H1 (cell line): ENCODE measurements around the gene TYRO3. TPM values are rescaled to one million over a fixed set of nuclear protein-coding genes. Genes with fewer than 3 reads are reported as not detected.

Experiments used
- CTCF ChIA-PET: fragments of 300-600 bp; sonication (Branson Sonifier 250); formaldehyde crosslinking; loops from one replicate; lab custom pipeline; 2021; ENCODE audit not compliant: partially characterized antibody; lab: Charles Lee
- POLR2A ChIA-PET: fragments of 300-600 bp; sonication (Branson Sonifier 250); formaldehyde crosslinking; loops from one replicate; lab custom pipeline; 2021; ENCODE audit warnings: inconsistent platforms; ENCODE audit not compliant: partially characterized antibody; lab: Charles Lee
- DNase-seq, 2 experiments: peaks; one replicate each; pipeline versions ENCODE4 v3.0.0 to v3.0.0-alpha.2; 2010 to 2022; ENCODE audit warnings: low spot score in 2 of 2, low read depth in 1 of 2, mixed read lengths in 1 of 2
- FAIRE-seq: peaks from 2 replicates; lab custom pipeline; 2011; peaks lifted over from hg19 to GRCh38; lab: Jason Lieb, UNC
- H2AFZ ChIP-seq: 2 replicates; pipeline ENCODE4 v1.8.1; 2012; ENCODE audit warnings: low read length, inconsistent platforms
- H2AK5ac ChIP-seq: 2 replicates; pipeline ENCODE4 v1.6.1; 2013; ENCODE audit warnings: low read depth, low read length
- H2BK120ac ChIP-seq: replicated peaks from 2 replicates; pipeline ENCODE3; 2013; ENCODE audit warnings: low read depth, low read length, inconsistent platforms
- H2BK12ac ChIP-seq: 2 replicates; pipeline ENCODE4 v1.6.1; 2013; ENCODE audit warnings: low read depth, low read length
- H2BK15ac ChIP-seq: 2 replicates; pipeline ENCODE4 v1.6.1; 2013; ENCODE audit warnings: low read length
- H2BK20ac ChIP-seq: 2 replicates; pipeline ENCODE4 v1.6.1; 2013; ENCODE audit warnings: low read length
- H2BK5ac ChIP-seq: 2 replicates; pipeline ENCODE4 v1.6.1; 2013; ENCODE audit warnings: low read depth, low read length
- H3K14ac ChIP-seq: 2 replicates; pipeline ENCODE4 v1.6.1; 2013; ENCODE audit warnings: inconsistent platforms; ENCODE audit not compliant: insufficient read length
- H3K18ac ChIP-seq: 2 replicates; pipeline ENCODE4 v1.6.1; 2013; ENCODE audit warnings: low read length; ENCODE audit errors: extremely low read depth
- H3K23ac ChIP-seq: 2 replicates; pipeline ENCODE4 v1.6.1; 2013; ENCODE audit warnings: inconsistent platforms; ENCODE audit not compliant: insufficient read length
- H3K23me2 ChIP-seq: 2 replicates; pipeline ENCODE4 v1.6.1; 2013; ENCODE audit warnings: low read depth, low read length
- H3K27ac ChIP-seq: 2 replicates; pipeline ENCODE4 v1.6.1; 2011; ENCODE audit warnings: low read depth, low read length, inconsistent platforms
- H3K27me3 ChIP-seq, 4 experiments: replicated peaks in 1 of 4; 1 replicate in 1 of 4; 2 replicates in 3 of 4; pipeline versions ENCODE4 v1.6.1 to v1.8.1; 2011 to 2013; ENCODE audit warnings: low read length in 3 of 4, mild to moderate bottlenecking in 3 of 4, inconsistent platforms in 2 of 4, mixed read lengths in 2 of 4, moderate library complexity in 1 of 4; ENCODE audit not compliant: control insufficient read depth in 3 of 4, insufficient read depth in 3 of 4; ENCODE audit errors: extremely low read depth in 1 of 4
- H3K36me3 ChIP-seq, 4 experiments: 2 replicates each; pipeline versions ENCODE4 v1.6.1 to v1.8.1; 2011 to 2013; ENCODE audit warnings: mild to moderate bottlenecking in 4 of 4, low read length in 3 of 4, moderate library complexity in 2 of 4, control low read depth in 1 of 4, inconsistent platforms in 1 of 4; ENCODE audit not compliant: insufficient read depth in 4 of 4, control insufficient read depth in 2 of 4
- H3K4ac ChIP-seq: replicated peaks from 2 replicates; pipeline ENCODE3; 2013; ENCODE audit warnings: low read length, low read depth, mixed read lengths, inconsistent platforms; ENCODE audit not compliant: insufficient read length
- H3K4me1 ChIP-seq, 4 experiments: replicated peaks in 1 of 4; 1 replicate in 1 of 4; 2 replicates in 3 of 4; pipeline versions ENCODE4 v1.6.1 to v1.8.1; 2011 to 2013; ENCODE audit warnings: low read length in 3 of 4, inconsistent platforms in 2 of 4, mixed read lengths in 1 of 4; ENCODE audit not compliant: insufficient read depth in 4 of 4, control insufficient read depth in 3 of 4
- H3K4me2 ChIP-seq, 2 experiments: 2 replicates each; pipeline versions ENCODE4 v1.6.1 to v1.8.1; 2011 to 2013; ENCODE audit warnings: low read depth in 2 of 2, low read length in 2 of 2, control low read depth in 1 of 2, inconsistent platforms in 1 of 2, mild to moderate bottlenecking in 1 of 2; ENCODE audit not compliant: insufficient read depth in 1 of 2
- H3K4me3 ChIP-seq, 4 experiments: fragments of 200-600, 300-600 bp in 1 of 4; sonication (generic), shearing (Covaris generic), sonication (Bioruptor Twin) in 1 of 4; 2 replicates each; pipeline versions ENCODE4 v1.5.1 to v1.8.1; 2011 to 2016; ENCODE audit warnings: low read length in 4 of 4, low read depth in 3 of 4, control low read depth in 2 of 4, inconsistent platforms in 2 of 4, mild to moderate bottlenecking in 2 of 4, mixed read lengths in 1 of 4, moderate library complexity in 1 of 4; ENCODE audit not compliant: insufficient read depth in 2 of 4; ENCODE audit errors: extremely low read depth in 1 of 4
- H3K56ac ChIP-seq: replicated peaks from 2 replicates; pipeline ENCODE3; 2013; ENCODE audit warnings: low read depth, mild to moderate bottlenecking, mixed read lengths, low read length, inconsistent platforms; ENCODE audit not compliant: insufficient read length
- H3K79me1 ChIP-seq: 2 replicates; pipeline ENCODE4 v1.6.1; 2013; ENCODE audit warnings: low read depth, low read length, control low read depth
- H3K79me2 ChIP-seq, 2 experiments: 2 replicates each; pipeline versions ENCODE4 v1.6.1 to v1.8.1; 2012 to 2013; ENCODE audit warnings: low read length in 2 of 2, mild to moderate bottlenecking in 2 of 2, inconsistent platforms in 1 of 2; ENCODE audit not compliant: insufficient read depth in 2 of 2, control insufficient read depth in 1 of 2
- H3K9ac ChIP-seq, 4 experiments: replicated peaks in 1 of 4; 1 replicate in 1 of 4; 2 replicates in 3 of 4; pipeline versions ENCODE4 v1.6.1 to v1.8.1; 2011 to 2013; ENCODE audit warnings: low read depth in 3 of 4, low read length in 3 of 4, control low read depth in 2 of 4, mild to moderate bottlenecking in 2 of 4, moderate library complexity in 2 of 4, inconsistent platforms in 1 of 4; ENCODE audit errors: extremely low read depth in 1 of 4
- H3K9me3 ChIP-seq, 2 experiments: 2 replicates each; pipeline versions ENCODE4 v1.6.1 to v1.8.1; 2012 to 2013; ENCODE audit warnings: mild to moderate bottlenecking in 2 of 2, moderate library complexity in 2 of 2, control low read depth in 1 of 2, inconsistent platforms in 1 of 2, low read depth in 1 of 2, low read length in 1 of 2, mixed read lengths in 1 of 2; ENCODE audit not compliant: insufficient read depth in 2 of 2
- H4K20me1 ChIP-seq, 2 experiments: replicated peaks in 1 of 2; 2 replicates each; pipeline versions ENCODE3 to v1.8.1; 2011 to 2013; ENCODE audit warnings: inconsistent platforms in 2 of 2, low read length in 2 of 2, mild to moderate bottlenecking in 1 of 2; ENCODE audit not compliant: insufficient read depth in 2 of 2, control insufficient read depth in 1 of 2
- H4K5ac ChIP-seq: 2 replicates; pipeline ENCODE4 v1.6.1; 2013; ENCODE audit warnings: low read length, low read depth, mixed read lengths, inconsistent platforms; ENCODE audit not compliant: insufficient read length
- H4K8ac ChIP-seq: 2 replicates; pipeline ENCODE4 v1.8.0; 2013; ENCODE audit warnings: mild to moderate bottlenecking, moderate library complexity, low read length, inconsistent platforms; ENCODE audit not compliant: insufficient read depth; ENCODE audit errors: extremely low read depth
- H4K91ac ChIP-seq: replicated peaks from 2 replicates; pipeline ENCODE3; 2013; ENCODE audit warnings: low read length, mixed read lengths, inconsistent platforms; ENCODE audit not compliant: insufficient read length
- ATF3 ChIP-seq: IDR thresholded peaks from 2 replicates; pipeline ENCODE4 v1.6.1; 2011; ENCODE audit warnings: low read depth, mild to moderate bottlenecking, low read length; ENCODE audit not compliant: insufficient read depth
- BRCA1 ChIP-seq: IDR thresholded peaks from 2 replicates; pipeline ENCODE4 v1.6.1; 2012; ENCODE audit warnings: low read depth, low read length, improper control_type of control experiment
- FOSL1 ChIP-seq: IDR thresholded peaks from 2 replicates; pipeline ENCODE4 v1.6.1; 2011; ENCODE audit warnings: mild to moderate bottlenecking, low read depth, low read length, moderate library complexity; ENCODE audit not compliant: insufficient read depth
- GABPA ChIP-seq: IDR thresholded peaks from 2 replicates; pipeline ENCODE4 v1.6.1; 2011; ENCODE audit warnings: mild to moderate bottlenecking, low read length, moderate library complexity, borderline replicate concordance; ENCODE audit not compliant: insufficient read depth
- HDAC6 ChIP-seq: IDR thresholded peaks from one replicate; pipeline ENCODE4 v1.7.1; 2012; ENCODE audit warnings: low read depth, mild to moderate bottlenecking, inconsistent platforms, low read length, moderate library complexity
- SIN3A ChIP-seq, 2 experiments: IDR thresholded peaks in 1 of 2; conservative IDR thresholded peaks in 1 of 2; 2 replicates each; pipeline ENCODE4 v1.6.1; 2011 to 2012; ENCODE audit warnings: low read length in 2 of 2, improper control_type of control experiment in 1 of 2, low read depth in 1 of 2, mild to moderate bottlenecking in 1 of 2
- SIRT6 ChIP-seq: IDR thresholded peaks from one replicate; pipeline ENCODE4 v1.7.1; 2012; ENCODE audit warnings: low read length, inconsistent platforms
- SIX5 ChIP-seq: IDR thresholded peaks from 2 replicates; pipeline ENCODE4 v1.6.1; 2011; ENCODE audit warnings: mild to moderate bottlenecking, low read depth, low read length
- YY1 ChIP-seq: IDR thresholded peaks from 2 replicates; pipeline ENCODE4 v1.6.1; 2011; ENCODE audit warnings: low read depth, mild to moderate bottlenecking, low read length
- ZNF274 ChIP-seq: IDR thresholded peaks from 2 replicates; pipeline ENCODE4 v1.7.0; 2012; ENCODE audit warnings: low read length, borderline replicate concordance; ENCODE audit errors: extremely low read depth
- WGBS, 2 experiments: shearing (Covaris generic) in 1 of 2; methylation state at CpG; one replicate each; pipeline versions ENCODE4 v1.1.6 to v1.1.7; 2013 to 2015; ENCODE audit warnings: low lambda C conversion rate in 2 of 2, mixed read lengths in 2 of 2, inconsistent platforms in 1 of 2, low coverage in 1 of 2, missing lambda C conversion rate in 1 of 2; ENCODE audit not compliant: insufficient replicate concordance in 2 of 2, insufficient coverage in 1 of 2, insufficient read length in 1 of 2; ENCODE audit errors: extremely low coverage in 1 of 2, missing lambda C conversion rate in 1 of 2; 5-methylcytosine and 5-hydroxymethylcytosine counted together
- polyA plus RNA-seq, 7 experiments: library from polyadenylated mRNA; depleted of rRNA in 3 of 7; stranded (reverse) in 5 of 7; unstranded in 2 of 7; fragments of >200 nt in 5 of 7; fragments of 200-250 nt in 2 of 7; gene quantifications; 1 replicate in 5 of 7; 2 replicates in 1 of 7; 4 replicates in 1 of 7; pipeline versions ENCODE4 v1.2.1 to v1.2.3, GENCODE V29; 2011 to 2013; ENCODE audit warnings: missing spikeins in 2 of 7, mixed read lengths in 2 of 7
- total RNA-seq: library from RNA; stranded (reverse); fragmentation: NEBNext Ultra II Directional; extraction: Animal tissue kit (Norgen Biotek cat#: 25700); gene quantifications from 2 replicates; pipeline ENCODE4 v1.2.1, GENCODE V29; 2021

The TYRO3 gene
- total and polyA plus RNA-seq, 2 of the 8 experiments (the other 6 are each of a cell fraction or from before 2014, with no cell fraction given), result 82.7 to 98.8 TPM

DNA sequence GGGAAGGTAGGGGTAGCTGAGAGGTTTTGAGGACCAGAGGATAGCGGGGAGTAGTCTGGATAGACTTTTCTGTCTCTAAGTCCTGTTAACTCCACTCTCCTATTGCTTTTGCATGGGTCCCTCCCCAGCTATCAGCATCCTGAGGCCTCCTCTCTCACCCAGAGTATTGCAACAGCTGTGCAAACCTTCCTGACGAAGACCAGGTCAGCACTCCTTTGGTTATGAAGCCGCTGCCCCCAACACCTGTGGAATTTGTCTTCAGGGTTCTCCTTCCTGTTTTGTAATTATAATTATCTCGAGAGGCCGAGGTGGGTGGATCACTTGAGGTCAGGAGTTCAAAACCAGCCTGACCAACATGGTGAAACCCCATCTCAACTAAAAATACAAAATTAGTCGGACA, 24.8 kb downstream of the TYRO3 start:
- Histone ChIP-seq H3K4ac (no peak overlapping the region), H3K79me1 (no peaks in the 10 kb centered on the region), H3K9me3 (no peaks in the 10 kb centered on the region), H2BK15ac (no peak overlapping the region), H4K5ac (no peak overlapping the region), H2BK120ac (no peak overlapping the region), H3K4me1 (peaks cover 0 to 8% (median 3%) of the 10 kb centered on the region in 4 experiments; a peak in 4 of 7 replicates), H3K23me2 (no peaks in the 10 kb centered on the region; the same call in 1 of the 2 replicates), H4K8ac (no peak overlapping the region), H3K23ac (no peak overlapping the region), H4K91ac (no peak overlapping the region), H4K20me1 (no peaks in the 10 kb centered on the region), H3K4me2 (no peak overlapping the region), H3K56ac (no peak overlapping the region), H2AK5ac (no peak overlapping the region), H3K4me3 (no peak overlapping the region), H3K14ac (no peak overlapping the region), H2AFZ (no peak overlapping the region), H2BK5ac (no peak overlapping the region), H3K36me3 (peaks cover 0 to 1% (median under 1%) of the 10 kb centered on the region in 4 experiments; a peak in 4 of 8 replicates), H3K9ac (no peak overlapping the region), H2BK20ac (no peak overlapping the region), H3K18ac (no peak overlapping the region), H2BK12ac (no peak overlapping the region), H3K79me2 (no peaks in the 10 kb centered on the region), H3K27me3 (no peaks in the 10 kb centered on the region), H3K27ac (no peak overlapping the region)
- WGBS, 2 experiments, result 92% methylated on average over 6 of the region's 6 CpGs; no CpG with 5 or more reads in 1 of the 2 experiments
- CTCF ChIA-PET, result interaction anchor here (0.6 to 2.1 kb wide), 5 partner anchors 8 to 190 kb away, joined by 3 to 5 read pairs (median 3); partner anchors contain the start of gene MAPKBP1
- no peak for DNase-seq
- TF ChIP-seq HDAC6 (no peak), SIX5 (no peak), FOSL1 (no peak), SIN3A (conservative IDR thresholded peaks at IDR 0.05 in 1 of 2, IDR thresholded peaks at IDR 0.05 in 1 of 2; ENCODE audit: low read depth in 1 of 2, low read length in 2 of 2) (no peak), ZNF274 (no peak), GABPA (no peak), ATF3 (no peak), YY1 (no peak), BRCA1 (no peak), SIRT6 (no peak)
- FAIRE-seq, result no peak
- POLR2A ChIA-PET, result interaction anchor here (1.2 to 29.7 kb wide), 4 partner anchors 9 to 21 kb away, joined by 3 to 643 read pairs (median 10); partner anchors contain the start of gene TYRO3
